HUES64 (cell line): ENCODE results near the gene UBL4A.

ENCODE experiments used
- H3K27ac ChIP-seq: 2 replicates; pipeline ENCODE4 v1.7.0; 2013; ENCODE audit warnings: low read depth, low read length, inconsistent platforms
- H3K27me3 ChIP-seq: 2 replicates; pipeline ENCODE4 v1.6.1; 2013; ENCODE audit warnings: mild to moderate bottlenecking, low read length; ENCODE audit not compliant: insufficient read depth
- H3K36me3 ChIP-seq: 2 replicates; pipeline ENCODE4 v1.6.1; 2013; ENCODE audit warnings: mild to moderate bottlenecking, low read length; ENCODE audit not compliant: insufficient read depth
- H3K4me1 ChIP-seq: 2 replicates; pipeline ENCODE4 v1.6.1; 2013; ENCODE audit warnings: mild to moderate bottlenecking, low read length, moderate library complexity; ENCODE audit not compliant: insufficient read depth
- H3K4me3 ChIP-seq: 2 replicates; pipeline ENCODE4 v1.5.1; 2013; ENCODE audit warnings: mild to moderate bottlenecking, low read length, moderate library complexity
- H3K9ac ChIP-seq: 2 replicates; pipeline ENCODE4 v1.6.1; 2013; ENCODE audit warnings: mild to moderate bottlenecking, low read depth, low read length
- H3K9me3 ChIP-seq: 2 replicates; pipeline ENCODE4 v1.6.1; 2013; ENCODE audit warnings: low read depth, low read length; ENCODE audit not compliant: insufficient read depth
- WGBS: fragments of 150-250, 120-280 bp; methylation state at CpG from one replicate; pipeline ENCODE4 v1.1.7; 2013; ENCODE audit warnings: missing lambda C conversion rate; 5-methylcytosine and 5-hydroxymethylcytosine counted together

UBL4A gene

GRCh38 chrX:154443479-154443910 lies 42.9 kb downstream of the UBL4A start:
- H3K9me3 ChIP-seq, result no peaks in the 10 kb centered on the region
- H3K36me3 ChIP-seq, result peaks cover 39% of the 10 kb centered on the region
- H3K9ac ChIP-seq, result peak overlapping the region; percentile 36; the same call in 1 of the 2 replicates
- no peaks in the 10 kb centered on the region for H3K27me3 ChIP-seq
- WGBS, result 17% methylated on average over 10 of the region's 10 CpGs
- H3K27ac ChIP-seq, result peak overlapping the region; percentile 55; the same call in 1 of the 2 replicates
- peak overlapping the region; percentile 47 for H3K4me3 ChIP-seq
- no peaks in the 10 kb centered on the region for H3K4me1 ChIP-seq

DNA sequence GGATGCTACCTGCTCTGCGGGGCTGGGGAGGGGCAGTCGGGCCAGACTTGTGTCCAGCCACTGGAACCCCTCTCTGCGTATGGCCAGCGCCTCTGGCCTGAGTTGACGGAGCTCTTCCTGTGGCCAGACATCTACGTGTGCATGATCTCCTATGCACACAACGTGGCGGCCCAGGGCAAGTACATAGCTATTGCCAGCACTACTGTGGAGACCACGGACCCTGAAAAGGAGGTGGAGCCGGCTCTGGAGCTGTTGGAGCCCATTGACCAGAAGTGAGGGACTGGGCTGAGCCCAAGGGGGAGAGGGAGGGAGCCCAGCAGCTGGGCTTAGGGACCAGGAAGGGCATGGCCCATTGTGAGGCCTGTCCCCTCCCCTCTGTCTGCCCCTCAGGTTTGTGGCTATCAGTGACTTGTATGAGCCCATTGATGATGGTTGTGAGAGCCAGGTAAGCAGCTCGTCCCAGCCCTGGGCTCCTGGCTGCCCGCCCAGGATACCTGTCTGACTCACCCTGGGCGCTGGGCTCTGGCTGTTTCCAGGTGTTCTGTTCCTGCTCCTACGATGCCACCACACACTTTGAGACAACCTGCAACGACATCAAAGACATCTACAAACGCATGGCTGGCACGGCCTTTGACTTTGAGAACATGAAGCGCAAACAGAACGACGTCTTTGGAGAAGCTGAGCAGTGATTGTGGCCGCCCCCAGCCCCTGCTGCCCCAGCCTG lies 44.3 kb downstream of the UBL4A start:
- Histone ChIP-seq H3K36me3 (peaks cover 34% of the 10 kb centered on the region), H3K9me3 (no peaks in the 10 kb centered on the region), H3K27me3 (no peaks in the 10 kb centered on the region), H3K4me3 (no peak overlapping the region), H3K4me1 (no peaks in the 10 kb centered on the region), H3K27ac (no peak overlapping the region), H3K9ac (no peak overlapping the region)
- WGBS, result 92% methylated on average over 21 of the region's 21 CpGs

DNA sequence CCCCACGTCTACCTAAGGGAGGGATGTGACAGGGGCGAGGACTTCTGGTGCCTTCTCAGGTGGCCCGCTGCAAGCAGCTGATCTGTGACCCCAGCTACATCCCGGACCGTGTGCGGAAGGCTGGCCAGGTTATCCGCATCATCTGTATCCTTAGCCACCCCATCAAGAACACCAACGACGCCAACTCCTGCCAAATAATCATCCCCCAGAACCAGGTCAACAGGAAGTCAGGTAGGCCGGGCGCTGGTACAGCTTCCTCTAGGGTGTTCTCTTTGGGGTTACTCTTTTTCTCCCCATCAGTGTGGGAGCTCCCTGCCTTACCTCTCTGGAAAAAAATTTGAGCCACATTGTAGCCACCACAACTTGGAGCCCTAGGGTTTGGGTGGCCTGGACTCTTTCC lies 44.9 kb downstream of the UBL4A start:
- H3K27me3 ChIP-seq, result no peaks in the 10 kb centered on the region
- H3K9me3 ChIP-seq, result no peaks in the 10 kb centered on the region
- H3K4me3 ChIP-seq, result no peak overlapping the region
- H3K4me1 ChIP-seq, result no peaks in the 10 kb centered on the region
- WGBS, result 94% methylated on average over 11 of the region's 11 CpGs
- no peak overlapping the region for H3K9ac ChIP-seq
- peaks cover 34% of the 10 kb centered on the region for H3K36me3 ChIP-seq
- H3K27ac ChIP-seq, result no peak overlapping the region

- 0 out of 2 replicates have a peak, but pooled peaks cover 3% of the 10 kb centered on the region for H3K4me1 ChIP-seq
- no peaks in the 10 kb centered on the region for H3K27me3 ChIP-seq
- no peak overlapping the region for H3K4me3 ChIP-seq
- no peaks in the 10 kb centered on the region for H3K9me3 ChIP-seq
- WGBS, result 94% methylated on average over 17 of the region's 17 CpGs
- no peak overlapping the region for H3K9ac ChIP-seq
- H3K36me3 ChIP-seq, result peaks cover 34% of the 10 kb centered on the region
- H3K27ac ChIP-seq, result no peak overlapping the region
Measured at GRCh38 chrX:154440623-154441357, 45.6 kb downstream of the UBL4A start.

- WGBS, result 93% methylated on average over 13 of the region's 18 CpGs
- H3K4me1 ChIP-seq, result 0 out of 2 replicates have a peak, but pooled peaks cover 3% of the 10 kb centered on the region
- no peaks in the 10 kb centered on the region for H3K27me3 ChIP-seq
- H3K9me3 ChIP-seq, result no peaks in the 10 kb centered on the region
- no peak overlapping the region for H3K9ac ChIP-seq
- no peak overlapping the region for H3K27ac ChIP-seq
- no peak overlapping the region for H3K4me3 ChIP-seq
- peaks cover 38% of the 10 kb centered on the region for H3K36me3 ChIP-seq
Measured at GRCh38 chrX:154439841-154440240, 46.6 kb downstream of the UBL4A start.

- Histone ChIP-seq H3K9me3 (no peaks in the 10 kb centered on the region), H3K36me3 (peaks cover 47% of the 10 kb centered on the region), H3K27ac (no peak overlapping the region), H3K27me3 (no peaks in the 10 kb centered on the region), H3K9ac (no peak overlapping the region; the same call in 1 of the 2 replicates), H3K4me1 (0 out of 2 replicates have a peak, but pooled peaks cover 3% of the 10 kb centered on the region), H3K4me3 (peak overlapping the region; percentile 77)
- WGBS, result 72% methylated on average over 27 of the region's 28 CpGs
Measured at GRCh38 chrX:154437971-154438893, 48.2 kb downstream of the UBL4A start.

GRCh38 chrX:154436983-154437752 lies 49.2 kb downstream of the UBL4A start, which contains the start of gene GDI1:
TSS of gene GDI1 (plus strand) at chrX:154437154. CDS start at chrX:154437255, 101 bp downstream.
- Histone ChIP-seq H3K4me1 (0 out of 2 replicates have a peak, but pooled peaks cover 3% of the 10 kb centered on the region), H3K27ac (peak within 1 kb of the TSS; percentile 81; the same call in 1 of the 2 replicates), H3K4me3 (peak within 1 kb of the TSS; percentile 77), H3K27me3 (no peaks in the 10 kb centered on the region), H3K9ac (peak within 1 kb of the TSS; percentile 73), H3K36me3 (peaks cover 42% of the 10 kb centered on the region), H3K9me3 (no peaks in the 10 kb centered on the region)
- WGBS, result under 1% methylated on average over 76 of the region's 93 CpGs

DNA sequence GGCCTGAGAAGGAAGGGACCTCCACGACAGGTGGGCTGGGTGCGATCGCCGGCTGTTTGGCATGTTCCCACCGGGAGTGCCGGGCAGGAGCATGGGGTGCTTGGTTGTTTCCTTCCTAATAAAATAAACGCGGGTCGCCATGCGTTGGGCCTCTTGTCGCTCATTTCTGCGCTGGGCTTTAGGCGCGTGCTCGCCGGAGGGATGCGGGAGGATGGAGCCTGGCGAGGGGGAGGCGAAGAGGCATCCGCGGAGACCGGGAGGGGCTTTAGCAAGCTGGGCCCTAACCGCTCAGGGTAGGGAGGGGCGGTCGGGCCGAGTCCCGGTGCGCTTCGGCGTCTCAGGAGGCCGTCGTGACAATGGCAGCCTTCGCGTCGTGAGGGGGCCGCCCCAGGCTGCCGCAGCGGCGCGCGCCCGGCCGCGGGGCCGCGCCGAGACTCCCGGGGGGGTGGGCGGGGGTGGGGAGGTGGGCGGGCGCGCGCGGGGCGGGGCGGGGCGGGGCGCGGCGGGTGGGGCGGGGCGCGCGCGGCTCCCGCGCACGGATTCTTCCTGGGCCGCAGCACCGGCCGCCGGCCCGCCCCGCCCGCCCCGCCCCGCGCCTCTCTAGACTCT lies 49.9 kb downstream of the UBL4A start:
- Histone ChIP-seq H3K9me3 (no peaks in the 10 kb centered on the region), H3K4me1 (0 out of 2 replicates have a peak, but pooled peaks cover 3% of the 10 kb centered on the region), H3K27me3 (no peaks in the 10 kb centered on the region), H3K9ac (peak overlapping the region; percentile 73), H3K4me3 (peak overlapping the region; percentile 77), H3K36me3 (peaks cover 40% of the 10 kb centered on the region), H3K27ac (peak overlapping the region; percentile 81; the same call in 1 of the 2 replicates)
- WGBS, result 4% methylated on average over 46 of the region's 78 CpGs

- H3K4me1 ChIP-seq, result 0 out of 2 replicates have a peak, but pooled peaks cover 3% of the 10 kb centered on the region
- H3K9me3 ChIP-seq, result no peaks in the 10 kb centered on the region
- H3K4me3 ChIP-seq, result peak overlapping the region; percentile 67; the same call in 1 of the 2 replicates
- no peaks in the 10 kb centered on the region for H3K27me3 ChIP-seq
- no peak overlapping the region for H3K27ac ChIP-seq
- peaks cover 30% of the 10 kb centered on the region for H3K36me3 ChIP-seq
- WGBS, result 94% methylated on average over 19 of the region's 19 CpGs
- no peak overlapping the region for H3K9ac ChIP-seq
Measured at GRCh38 chrX:154435171-154435733, 51.2 kb downstream of the UBL4A start.
